ENCODE results near the gene ZDHHC13. TPM values are rescaled to one million over a fixed set of nuclear protein-coding genes. Genes with fewer than 3 reads are reported as not detected.

The ZDHHC13 gene
- total and polyA plus RNA-seq, 2 of the 8 experiments (the other 6 are each of a cell fraction or from before 2014, with no cell fraction given): 22.4 to 24.1 TPM

DNA sequence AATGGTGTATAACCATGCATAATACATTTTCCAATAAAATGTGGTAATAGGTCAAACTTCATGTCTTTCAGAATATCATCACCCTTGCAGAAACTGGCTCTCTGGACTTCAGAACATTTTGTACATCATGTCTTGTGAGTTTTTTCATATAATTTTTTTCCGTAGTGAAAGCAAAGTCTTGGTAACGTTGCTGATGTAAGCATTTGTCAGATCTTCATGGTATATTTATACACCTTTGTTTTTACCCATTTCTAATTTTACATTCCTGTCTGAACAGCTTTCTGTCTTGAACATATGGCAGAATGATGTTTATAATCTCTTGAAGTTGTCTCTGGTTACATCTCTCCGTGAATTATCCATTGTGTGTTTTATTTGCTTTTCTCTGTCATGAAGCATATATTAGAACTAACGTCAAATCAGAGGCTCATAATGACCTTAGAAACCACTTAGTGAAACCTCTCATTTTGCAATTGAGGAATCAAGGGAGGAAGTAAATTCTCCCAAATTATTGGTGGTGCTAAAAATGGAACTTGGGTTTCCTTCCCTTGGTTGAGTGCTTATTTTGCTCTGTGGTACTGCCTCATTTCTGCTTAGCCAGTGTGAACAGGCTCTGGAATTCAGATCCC lies 47.4 kb downstream of the ZDHHC13 start:
- Histone ChIP-seq H3K18ac (ENCODE audit: extremely low read depth, low read length) (no peak overlapping the region), H3K4ac (replicated peaks; ENCODE audit: insufficient read length, low read depth, low read length) (no peak overlapping the region), H3K14ac (ENCODE audit: insufficient read length) (no peak overlapping the region), H2BK120ac (replicated peaks; ENCODE audit: low read depth, low read length) (no peak overlapping the region), H2AK5ac (ENCODE audit: low read depth, low read length) (no peak overlapping the region), H3K56ac (replicated peaks; ENCODE audit: insufficient read length, low read depth, low read length) (no peak overlapping the region), H3K4me3 (ENCODE audit: extremely low read depth in 1 of 4, insufficient read depth in 2 of 4, low read depth in 3 of 4, low read length in 4 of 4) (no peak overlapping the region), H3K79me2 (ENCODE audit: control insufficient read depth in 1 of 2, insufficient read depth in 2 of 2, low read length in 2 of 2) (no peaks in the 10 kb centered on the region), H2BK15ac (ENCODE audit: low read length) (no peak overlapping the region), H4K20me1 (replicated peaks in 1 of 2; ENCODE audit: control insufficient read depth in 1 of 2, insufficient read depth in 2 of 2, low read length in 2 of 2) (peaks cover 0 to 1% of the 10 kb centered on the region in 2 experiments), H2AFZ (ENCODE audit: low read length) (no peak overlapping the region), H3K23ac (ENCODE audit: insufficient read length) (no peak overlapping the region), H3K4me1 (replicated peaks in 1 of 4; ENCODE audit: control insufficient read depth in 3 of 4, insufficient read depth in 4 of 4, low read length in 3 of 4) (no peaks in the 10 kb centered on the region), H3K36me3 (ENCODE audit: control insufficient read depth in 2 of 4, insufficient read depth in 4 of 4, low read length in 3 of 4) (peaks cover 4 to 53% (median 22%) of the 10 kb centered on the region in 4 experiments; a peak in 7 of 8 replicates), H4K5ac (ENCODE audit: insufficient read length, low read depth, low read length) (no peak overlapping the region), H3K9me3 (ENCODE audit: insufficient read depth in 2 of 2, low read depth in 1 of 2, low read length in 1 of 2) (no peaks in the 10 kb centered on the region), H3K4me2 (ENCODE audit: insufficient read depth in 1 of 2, low read depth in 2 of 2, low read length in 2 of 2) (no peak overlapping the region), H3K79me1 (ENCODE audit: low read depth, low read length) (no peaks in the 10 kb centered on the region), H3K23me2 (ENCODE audit: low read depth, low read length) (no peaks in the 10 kb centered on the region), H4K8ac (ENCODE audit: extremely low read depth, insufficient read depth, low read length) (no peak overlapping the region), H3K9ac (replicated peaks in 1 of 4; ENCODE audit: extremely low read depth in 1 of 4, low read depth in 3 of 4, low read length in 3 of 4) (no peak overlapping the region), H3K27me3 (replicated peaks in 1 of 4; ENCODE audit: control insufficient read depth in 3 of 4, extremely low read depth in 1 of 4, insufficient read depth in 3 of 4, low read length in 3 of 4) (peaks cover 0 to 1% (median 0%) of the 10 kb centered on the region in 4 experiments; a peak in 1 of 7 replicates), H2BK20ac (ENCODE audit: low read length) (no peak overlapping the region), H2BK12ac (ENCODE audit: low read depth, low read length) (no peak overlapping the region), H4K91ac (replicated peaks; ENCODE audit: insufficient read length, low read length) (no peak overlapping the region), H2BK5ac (ENCODE audit: low read depth, low read length) (no peak overlapping the region), H3K27ac (ENCODE audit: low read depth, low read length) (no peak overlapping the region)
- FAIRE-seq: no peak
- POLR2A ChIA-PET (ENCODE audit: partially characterized antibody): no interaction called here
- DNase-seq (ENCODE audit: low read depth in 1 of 2, low spot score in 2 of 2): no peak
- CTCF ChIA-PET (ENCODE audit: partially characterized antibody): no interaction called here
- 89% methylated on average over 4 of the region's 4 CpGs; no CpG with 5 or more reads in 1 of the 2 experiments for WGBS, 2 experiments (ENCODE audit: extremely low coverage in 1 of 2, insufficient coverage in 1 of 2, insufficient read length in 1 of 2, insufficient replicate concordance in 2 of 2, low coverage in 1 of 2, low lambda C conversion rate in 2 of 2, missing lambda C conversion rate in 1 of 2)
- no peak for TF ChIP-seq BRCA1 (IDR thresholded peaks at IDR 0.05; ENCODE audit: low read depth, low read length)
- TF ChIP-seq CBX5 (IDR thresholded peaks at IDR 0.05; ENCODE audit: low read depth, low read length): no peak
- TF ChIP-seq SUZ12 (IDR thresholded peaks at IDR 0.05; ENCODE audit: low read length): no peak
- TF ChIP-seq ASH2L (IDR thresholded peaks at IDR 0.05; ENCODE audit: low read length): no peak
- TF ChIP-seq SAP30 (IDR thresholded peaks at IDR 0.05; ENCODE audit: insufficient read depth, insufficient replicate concordance, low read length): no peak
- no peak for TF ChIP-seq TAF7 (optimal IDR thresholded peaks at IDR 0.05; ENCODE audit: borderline replicate concordance, low read depth, low read length)
